ENCODE measurements around the gene KPNB1.

The KPNB1 gene

GRCh38 chr17:47733047-47733673 is 83.4 kb downstream of the KPNB1 start, which contains the start of gene TBX21:
Gene TBX21 (plus strand): TSS chr17:47733236. CDS start chr17:47733455, 219 bp downstream.
- no peak for DNase-seq

- DNase-seq = no peak
These were observed 84.1 kb downstream of the KPNB1 start for GRCh38 chr17:47733674-47734410.

GRCh38 chr17:47735139-47735464 is 85.4 kb downstream of the KPNB1 start:
- no peak for DNase-seq

Measured in hippocampal formation (tissue), 2 donors.